DMS153 treated with DMSO at 0.1 percent for 48 hours (cell line): ENCODE data around the gene CLRN1.

Experiments used
- DNase-seq: peaks from one replicate; lab custom pipeline; 2025; ENCODE audit not compliant: unreplicated experiment; lab: John Stamatoyannopoulos, UW

CLRN1 gene

DNA sequence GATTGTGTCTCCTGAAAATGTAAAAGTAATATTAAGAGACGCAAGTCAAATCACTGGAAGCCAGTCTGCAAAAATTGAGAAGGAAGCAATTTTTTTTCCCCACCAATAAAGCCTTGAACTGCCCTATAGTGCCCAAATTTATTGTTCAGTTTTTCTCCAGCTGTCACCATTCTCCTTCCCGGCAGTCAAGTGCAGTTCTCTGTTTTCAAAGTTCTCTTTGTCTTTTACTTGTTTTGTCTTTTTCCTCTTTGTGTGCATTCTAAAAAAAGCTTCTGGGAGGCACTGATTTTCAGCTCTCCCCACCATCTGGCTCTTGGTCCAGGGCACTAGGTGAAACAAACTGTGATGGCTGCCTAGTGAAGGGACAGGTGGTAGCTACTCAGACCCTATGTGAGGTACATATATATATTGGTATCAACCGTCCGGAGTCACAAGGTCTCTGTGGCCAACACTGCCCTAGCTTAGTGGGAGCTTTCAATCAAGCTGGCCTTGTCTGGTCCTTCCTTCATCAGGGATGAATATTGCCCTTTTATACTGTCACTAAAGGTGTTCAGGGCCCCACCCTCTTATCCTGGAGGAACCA is 6.1 kb upstream of the CLRN1 start:
- no peak for DNase-seq

DNA sequence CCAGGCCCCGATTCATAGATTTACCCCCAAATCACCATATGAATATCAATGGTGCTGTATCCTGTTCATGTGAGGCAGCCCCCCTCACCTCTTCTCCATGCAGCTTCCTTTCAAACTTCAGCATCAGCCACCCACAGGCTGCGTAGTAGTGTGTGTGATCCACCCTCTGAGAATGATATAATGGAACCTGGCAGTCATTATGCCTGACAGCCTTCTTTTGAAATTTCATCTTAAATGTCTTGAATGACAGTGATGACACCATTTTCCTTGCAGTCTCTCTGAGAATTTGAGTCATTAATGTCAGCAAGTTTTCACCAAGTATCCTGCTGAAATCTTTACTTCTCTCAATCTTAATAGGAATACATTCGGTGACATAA is 3.5 kb upstream of the CLRN1 start:
- DNase-seq: no peak

GRCh38 chr3:150975086-150975991 is 2.8 kb upstream of the CLRN1 start:
- DNase-seq: no peak

GRCh38 chr3:150970665-150971324 is 1.7 kb downstream of the CLRN1 start:
- DNase-seq: no peak

- no peak for DNase-seq
Measured at GRCh38 chr3:150968341-150969035, 4.0 kb downstream of the CLRN1 start.

DNA sequence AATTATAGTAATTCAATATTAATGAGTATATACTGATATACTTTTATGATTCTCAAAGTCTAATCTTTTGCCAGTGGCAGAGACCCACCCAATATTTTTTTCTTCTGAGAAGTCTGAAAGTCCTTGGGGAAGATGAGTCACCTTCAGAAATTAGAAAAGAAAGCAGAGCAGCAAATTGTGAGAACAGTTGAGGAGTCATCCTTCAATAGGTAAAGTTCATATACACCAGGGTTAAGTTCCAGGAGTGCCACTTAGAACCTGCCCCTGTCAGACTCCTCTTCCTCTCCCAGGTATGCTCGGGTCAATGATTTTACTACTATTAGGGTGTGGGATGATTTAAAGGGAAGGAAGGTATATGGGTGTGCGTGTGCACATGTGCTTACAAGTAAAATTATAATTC is 7.1 kb downstream of the CLRN1 start:
- no peak for DNase-seq

- DNase-seq: no peak
Measured at GRCh38 chr3:150961949-150962348, 10.6 kb downstream of the CLRN1 start.

DNA sequence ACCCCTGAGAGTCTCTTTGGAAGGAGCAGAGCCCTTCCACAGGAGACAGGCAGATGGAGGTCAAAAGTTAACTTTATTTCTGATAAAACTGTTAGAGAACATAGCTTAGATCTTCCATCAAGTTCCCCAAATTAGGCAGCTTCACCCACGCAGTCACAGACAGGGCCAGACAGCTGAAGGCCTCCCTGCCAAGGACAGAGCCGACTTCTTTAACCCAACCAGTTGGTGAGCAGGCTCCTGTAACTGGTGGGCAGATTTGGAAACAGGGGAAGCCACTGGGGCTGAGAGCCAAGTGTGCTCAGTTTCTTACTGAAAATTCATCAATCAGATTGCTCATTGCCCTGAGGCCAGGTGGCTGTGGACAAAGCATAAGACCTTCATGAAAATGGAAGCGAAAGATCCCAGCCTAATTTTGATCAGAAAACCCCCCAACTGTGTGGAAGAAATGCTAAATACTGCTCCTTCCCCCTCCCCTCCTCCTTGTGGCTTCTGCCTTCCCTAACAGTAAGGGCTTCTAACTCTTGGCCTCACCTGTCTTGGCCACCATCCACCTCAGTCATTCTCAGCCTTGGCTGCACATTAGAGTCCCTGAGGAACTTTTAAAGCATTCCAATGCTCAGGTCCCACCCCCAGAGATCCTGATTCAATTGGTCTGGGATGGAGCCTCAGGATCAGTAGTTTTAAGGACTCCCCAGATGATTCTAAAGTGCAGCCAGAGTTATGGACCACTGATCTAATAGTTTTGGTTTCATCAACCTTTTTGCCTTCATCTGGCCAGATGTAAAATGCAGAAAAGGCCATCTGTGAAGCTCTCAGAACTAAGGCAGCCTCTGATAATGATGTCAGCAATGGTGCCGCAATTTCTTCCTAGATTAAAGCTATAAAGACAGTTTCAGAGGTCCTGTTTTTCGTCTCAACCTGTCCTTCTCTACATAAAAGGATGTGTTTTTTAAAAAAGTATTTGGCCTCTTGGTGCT is 11.5 kb downstream of the CLRN1 start:
- DNase-seq: no peak

- no peak for DNase-seq
Measured at GRCh38 chr3:150958683-150959082, 13.8 kb downstream of the CLRN1 start.

DNA sequence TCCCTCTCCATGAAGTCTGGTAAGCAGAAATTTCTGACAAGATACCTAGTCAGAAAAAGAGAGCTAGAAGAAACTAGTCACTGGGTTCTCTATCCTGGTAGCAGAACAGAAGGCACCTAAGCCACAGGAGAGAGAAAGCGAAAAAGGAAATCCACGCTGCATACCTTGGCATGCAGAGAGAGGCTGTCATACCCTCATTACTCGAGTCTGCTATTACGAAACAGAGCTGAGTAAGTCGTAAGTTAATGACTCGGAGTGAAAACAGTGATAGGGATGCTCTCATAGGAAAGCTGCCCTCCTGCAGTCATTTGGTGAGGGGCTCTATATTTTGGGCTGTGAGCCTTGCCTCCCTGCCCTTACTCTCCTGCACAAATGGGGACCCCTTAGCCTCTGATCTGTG is 16.2 kb downstream of the CLRN1 start:
- DNase-seq: no peak

DNA sequence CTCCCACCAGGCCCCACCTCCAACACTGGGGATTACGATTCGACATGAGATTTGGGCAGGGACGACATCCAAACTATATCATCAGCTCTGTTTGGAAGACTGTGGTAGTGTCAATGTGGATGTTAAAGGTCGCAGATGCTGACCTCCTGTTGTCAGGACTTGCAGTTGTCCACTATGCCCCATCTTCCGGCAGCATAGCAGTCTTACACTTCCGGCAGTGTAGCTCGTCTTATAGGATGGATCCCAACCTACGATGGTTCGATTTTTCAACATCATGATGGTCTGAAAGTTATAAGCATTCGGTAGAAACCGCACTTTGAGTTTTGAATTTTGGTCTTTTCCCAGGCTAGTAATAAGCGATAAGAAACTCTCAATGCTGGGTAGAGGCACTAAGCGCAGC is 20.6 kb downstream of the CLRN1 start:
- DNase-seq: no peak

DNA sequence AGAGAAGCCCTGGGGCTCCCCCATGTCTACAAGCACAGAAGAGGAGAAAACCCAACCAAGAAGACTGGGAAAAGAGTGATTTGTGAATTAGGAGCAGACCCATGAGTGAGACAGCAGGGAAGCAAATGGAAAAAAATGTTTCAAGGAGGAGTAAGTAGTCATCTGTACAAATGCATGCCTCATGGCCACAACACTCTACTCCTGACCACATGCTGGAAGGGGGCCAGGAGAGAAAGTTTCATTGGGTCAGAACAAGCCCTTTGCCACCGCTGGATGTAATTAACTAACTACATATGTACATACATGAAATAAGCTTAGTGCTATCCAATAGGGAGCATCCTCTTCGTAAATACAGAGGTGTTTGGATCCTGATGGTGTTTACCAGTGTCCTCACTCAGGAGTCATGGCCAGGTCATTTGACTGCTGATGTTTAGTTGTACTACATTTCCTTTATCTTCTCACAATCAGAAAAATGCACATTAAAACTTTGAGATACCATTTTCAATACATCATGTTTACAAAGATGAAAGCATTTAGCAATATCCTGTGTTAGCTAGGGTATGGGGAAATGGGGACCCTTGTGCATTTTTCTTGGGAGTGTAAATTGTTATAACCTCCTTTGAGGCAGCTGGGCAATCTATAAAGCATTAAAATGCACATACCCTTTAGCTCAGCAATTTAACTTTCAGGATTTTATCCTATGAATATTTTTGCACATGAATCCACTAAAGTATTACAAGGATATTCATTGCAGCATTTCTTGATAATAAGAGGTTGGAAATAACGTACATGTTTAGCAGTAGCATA is 27.1 kb downstream of the CLRN1 start:
- DNase-seq: no peak

GRCh38 chr3:150942221-150942620 is 30.3 kb downstream of the CLRN1 start:
- no peak for DNase-seq

DNA sequence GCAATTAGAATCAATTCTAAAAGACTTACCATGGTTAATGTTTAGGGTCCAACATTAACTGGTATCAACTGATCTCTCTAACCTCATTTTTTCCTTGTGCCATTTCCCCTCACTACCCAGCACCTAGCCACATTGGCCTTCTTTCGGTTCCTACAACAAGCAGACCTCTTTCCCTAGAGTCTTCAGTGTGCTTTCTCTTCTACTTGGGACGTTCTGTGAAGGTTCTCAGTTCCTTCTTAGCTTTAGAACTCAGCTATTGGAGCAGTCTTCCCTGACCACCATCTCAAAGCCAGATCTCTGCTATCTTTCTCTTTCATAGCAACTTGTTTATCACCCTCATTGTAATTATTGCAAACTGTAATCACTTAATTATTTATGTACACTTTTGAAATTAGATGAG is 35.8 kb downstream of the CLRN1 start:
- DNase-seq: no peak

- DNase-seq: no peak
Measured at GRCh38 chr3:150933473-150933995, 39.0 kb downstream of the CLRN1 start.

DNA sequence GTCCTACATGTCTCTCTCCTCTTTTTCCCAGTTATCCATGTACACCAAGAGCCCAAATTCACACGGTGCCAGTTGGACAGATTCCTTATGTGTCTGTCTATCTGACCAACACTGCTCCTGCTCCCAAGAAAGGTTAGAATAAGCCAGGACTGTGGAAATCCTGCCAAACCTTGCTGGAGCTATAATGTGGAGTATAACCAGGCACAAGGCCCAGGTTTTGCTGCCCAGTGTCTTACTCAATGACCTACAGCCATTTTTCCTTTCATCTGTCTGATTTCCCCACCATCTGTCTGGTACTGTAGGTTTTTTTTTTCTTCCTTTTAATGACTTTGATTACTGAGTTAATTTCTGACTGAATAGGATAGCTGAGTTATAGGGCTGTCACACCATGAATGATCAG is 40.8 kb downstream of the CLRN1 start:
- DNase-seq: no peak

GRCh38 chr3:150930839-150931238 is 41.7 kb downstream of the CLRN1 start:
- no peak for DNase-seq

GRCh38 chr3:150928234-150928633 is 44.3 kb downstream of the CLRN1 start:
- DNase-seq: no peak

GRCh38 chr3:150926328-150926727 is 46.2 kb downstream of the CLRN1 start:
- DNase-seq: no peak
